Esophagus (tissue), 2 donors: ENCODE data around the gene TRAF7. TPM values are rescaled to one million over a fixed set of nuclear protein-coding genes. Genes with fewer than 3 reads are reported as not detected.

Experiments used
- H3K27ac ChIP-seq, 2 donors: one replicate each; pipeline ENCODE4 v1.5.1; 2013; ENCODE audit warnings: low read depth in 2 of 2, mild to moderate bottlenecking in 2 of 2, inconsistent platforms in 1 of 2, low read length in 1 of 2, moderate library complexity in 1 of 2
- H3K27me3 ChIP-seq, 2 donors: one replicate each; pipeline ENCODE4 v1.6.1; 2013; ENCODE audit warnings: low read length in 2 of 2, control low read depth in 1 of 2, mild to moderate bottlenecking in 1 of 2; ENCODE audit not compliant: insufficient read depth in 2 of 2, control insufficient read depth in 1 of 2
- H3K36me3 ChIP-seq, 2 donors: one replicate each; pipeline ENCODE4 v1.6.1; 2013; ENCODE audit warnings: low read length in 1 of 2; ENCODE audit not compliant: control insufficient read depth in 2 of 2, insufficient read depth in 2 of 2
- H3K4me1 ChIP-seq, 2 donors: one replicate each; pipeline ENCODE4 v1.6.1; 2013; ENCODE audit warnings: low read length in 1 of 2; ENCODE audit not compliant: control insufficient read depth in 2 of 2, insufficient read depth in 2 of 2
- H3K4me3 ChIP-seq, 2 donors: one replicate each; pipeline ENCODE4 v1.5.1; 2013; ENCODE audit warnings: low read length in 2 of 2, mild to moderate bottlenecking in 2 of 2, low read depth in 1 of 2, moderate library complexity in 1 of 2
- H3K9me3 ChIP-seq, 2 donors: one replicate each; pipeline ENCODE4 v1.6.1; 2013; ENCODE audit warnings: mild to moderate bottlenecking in 2 of 2, low read depth in 1 of 2, low read length in 1 of 2, moderate library complexity in 1 of 2; ENCODE audit not compliant: control insufficient read depth in 2 of 2, insufficient read depth in 1 of 2
- WGBS, 2 donors: extraction: QIAGEN DNeasy Blood & Tissue Kit; methylation state at CpG; one replicate each; pipeline ENCODE4 v1.1.7; 2013; 5-methylcytosine and 5-hydroxymethylcytosine counted together
- polyA plus RNA-seq, 2 donors: library from polyadenylated mRNA; stranded (reverse); fragments of 200-250 nt; gene quantifications; one replicate each; pipeline ENCODE4 v1.2.3, GENCODE V29; 2013
- donor health status: healthy with polysubstance abuse.
- donor health status: Bipolar disorder and iron deficiency.

TRAF7 gene
- polyA plus RNA-seq, 2 donors, result 40.1 to 41.5 TPM

DNA sequence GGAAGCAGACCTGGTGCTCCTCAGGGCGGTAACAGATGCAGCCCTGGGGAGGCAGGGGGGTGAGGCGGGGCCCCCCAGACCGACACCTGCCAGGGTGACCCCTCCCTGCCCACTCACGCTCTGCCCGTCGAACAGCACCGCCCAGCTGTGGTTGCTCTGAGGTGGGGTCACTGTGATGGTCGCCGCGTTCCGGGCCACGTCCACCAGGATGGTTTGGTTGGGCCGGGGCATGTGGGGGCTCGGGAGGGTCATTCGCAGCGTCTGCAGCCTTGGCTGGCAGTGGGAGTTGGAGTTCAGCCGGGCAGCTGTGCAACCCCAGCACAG, 54.4 kb downstream of the TRAF7 start:
- Histone ChIP-seq H3K27ac (no peak overlapping the region), H3K4me3 (no peak overlapping the region), H3K27me3 (no peaks in the 10 kb centered on the region), H3K4me1 (peaks cover 7 to 27% of the 10 kb centered on the region in 2 donors), H3K9me3 (no peaks in the 10 kb centered on the region), H3K36me3 (peaks cover 0 to 27% of the 10 kb centered on the region in 2 donors)
- WGBS, 2 donors, result 89 to 91% methylated on average over 14 to 17 of the region's 17 CpGs

DNA sequence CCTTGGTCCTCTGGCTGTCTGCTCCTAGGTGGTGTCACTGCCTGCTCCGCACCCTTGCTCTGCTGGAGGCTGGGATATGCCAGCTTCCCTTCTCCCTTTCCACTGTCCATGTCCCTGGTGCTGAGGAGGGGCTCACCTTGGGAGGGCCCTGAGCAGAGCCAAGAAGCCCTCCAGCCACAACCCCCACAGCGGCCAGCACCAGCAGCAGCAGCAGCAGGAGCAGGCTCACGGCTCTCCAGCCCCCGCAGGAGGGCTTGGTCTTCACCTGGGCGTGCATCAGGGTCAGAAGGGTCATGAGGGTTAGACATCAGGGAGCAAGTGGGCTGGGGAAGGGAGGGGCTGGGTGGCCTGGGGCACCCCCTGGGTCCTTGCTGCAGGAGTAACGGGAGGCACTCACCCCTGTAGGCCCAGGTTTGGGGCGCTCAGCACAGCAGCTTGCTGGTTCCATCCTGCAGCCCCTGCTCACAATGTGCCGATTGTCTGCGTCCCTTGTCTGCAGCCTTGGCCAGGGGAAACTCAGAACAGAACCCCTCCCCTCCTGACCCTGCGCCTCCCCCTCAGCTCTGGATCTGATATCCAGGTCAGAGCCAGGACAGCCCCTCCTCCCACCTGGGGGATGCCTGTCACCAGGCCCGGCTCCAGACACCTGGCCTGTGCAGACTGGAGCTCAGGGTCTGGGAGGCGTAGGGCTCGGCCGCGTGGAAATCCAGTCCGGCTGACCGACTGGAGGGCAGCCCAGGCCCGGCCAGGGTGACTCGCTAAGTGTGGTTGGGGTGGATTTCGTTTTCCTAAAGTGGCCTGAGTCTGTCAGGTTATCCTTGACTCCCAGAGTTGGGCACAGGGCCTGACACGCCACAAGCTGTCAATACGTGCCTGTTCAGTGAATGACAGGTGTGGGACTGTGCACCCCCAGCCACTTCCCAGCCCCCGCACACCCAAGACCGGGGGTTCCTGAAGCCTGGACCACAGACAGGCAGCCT, 55.1 kb downstream of the TRAF7 start, which contains the start of gene BRICD5:
Gene BRICD5 (minus strand): TSS at position 478 of the 980 bp plus-strand sequence. CDS start 30 bp downstream, at position 448.
- H3K27ac ChIP-seq, result no peak within 1 kb of the TSS

DNA sequence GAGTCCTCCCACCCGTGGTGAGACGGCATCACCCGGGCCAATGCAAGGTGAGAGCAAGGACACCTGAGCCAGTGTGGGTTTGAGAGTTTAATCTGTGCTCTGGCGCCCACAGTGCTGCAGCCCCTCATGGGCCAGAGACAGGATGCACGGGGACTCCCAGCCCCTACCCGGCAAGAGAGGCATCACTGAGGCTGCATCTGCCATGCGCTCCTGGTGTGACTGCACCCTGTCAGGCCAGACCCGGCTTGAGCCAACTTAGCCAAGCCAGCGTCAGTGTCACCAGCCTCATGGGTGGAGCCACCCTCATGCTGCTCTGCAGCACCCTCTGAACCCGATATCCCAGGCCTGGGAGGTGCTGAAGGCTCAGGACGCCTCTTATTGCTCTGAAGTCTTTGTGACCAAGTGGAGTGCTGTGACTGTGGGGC, 56.4 kb downstream of the TRAF7 start:
- Histone ChIP-seq H3K27me3 (no peaks in the 10 kb centered on the region), H3K36me3 (peaks cover 0 to 24% of the 10 kb centered on the region in 2 donors), H3K4me1 (peaks cover 0 to 18% of the 10 kb centered on the region in 2 donors), H3K9me3 (no peaks in the 10 kb centered on the region), H3K27ac (peak overlapping the region in 1 of 2 donors; percentile 47), H3K4me3 (no peak overlapping the region)
- WGBS, 2 donors, result 67% methylated on average over 11 of the region's 11 CpGs

More for the DNA sequence above, 55.1 kb downstream of the TRAF7 start, which contains the start of gene BRICD5:
- Histone ChIP-seq H3K9me3 (no peaks in the 10 kb centered on the region), H3K27me3 (no peaks in the 10 kb centered on the region), H3K4me3 (no peak within 1 kb of the TSS), H3K36me3 (peaks cover 0 to 27% of the 10 kb centered on the region in 2 donors), H3K4me1 (peaks cover 7 to 27% of the 10 kb centered on the region in 2 donors)
- 76 to 78% methylated on average over 22 to 24 of the region's 24 CpGs for WGBS, 2 donors

DNA sequence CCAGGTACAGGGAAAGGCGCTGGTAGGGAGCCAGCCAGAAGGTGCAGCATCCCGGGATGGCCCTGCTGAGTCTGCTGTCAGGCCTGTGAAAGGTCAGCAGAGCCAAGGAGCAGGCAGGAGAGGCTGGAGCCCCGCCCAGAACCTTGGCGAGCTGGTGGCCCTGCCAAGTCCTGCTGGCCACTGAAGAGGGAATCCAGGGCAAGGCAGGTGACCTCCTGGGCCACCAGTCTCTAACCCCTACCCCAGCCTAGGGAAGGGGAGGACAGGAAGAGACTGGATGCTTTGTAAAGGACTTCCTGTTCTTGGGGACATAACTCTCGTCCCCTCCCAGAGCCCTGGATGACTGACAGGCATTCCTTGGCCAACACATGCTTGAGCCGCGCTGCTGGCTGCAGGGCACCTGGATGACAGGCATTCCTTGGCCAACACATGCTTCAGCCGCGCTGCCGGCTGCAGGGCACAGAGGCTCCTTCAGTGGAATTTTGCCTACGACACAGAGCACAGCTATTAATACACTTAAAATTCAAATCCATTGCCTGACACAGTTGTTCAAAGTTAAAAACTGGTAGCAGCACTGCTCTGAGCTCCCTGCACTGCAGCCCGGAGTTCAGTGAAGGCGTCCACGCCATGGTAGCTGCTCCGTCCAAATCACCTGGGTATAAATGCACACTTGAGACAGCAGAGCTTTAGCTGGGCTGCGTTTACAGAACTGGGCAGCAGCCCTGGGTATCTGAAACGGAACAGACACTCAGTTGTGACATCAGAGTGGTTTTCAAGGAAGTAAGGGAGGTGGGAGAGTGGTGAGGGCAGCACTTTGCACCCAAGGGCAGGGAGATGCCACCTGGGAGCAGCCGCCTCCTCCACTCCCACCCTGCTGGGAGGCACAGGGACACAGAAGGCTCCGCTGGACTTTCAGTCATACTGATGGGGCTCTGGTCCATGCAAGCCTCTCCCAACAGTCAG, 57.1 kb downstream of the TRAF7 start:
- peak overlapping the region in 1 of 2 donors; percentile 63 for H3K4me3 ChIP-seq

DNA sequence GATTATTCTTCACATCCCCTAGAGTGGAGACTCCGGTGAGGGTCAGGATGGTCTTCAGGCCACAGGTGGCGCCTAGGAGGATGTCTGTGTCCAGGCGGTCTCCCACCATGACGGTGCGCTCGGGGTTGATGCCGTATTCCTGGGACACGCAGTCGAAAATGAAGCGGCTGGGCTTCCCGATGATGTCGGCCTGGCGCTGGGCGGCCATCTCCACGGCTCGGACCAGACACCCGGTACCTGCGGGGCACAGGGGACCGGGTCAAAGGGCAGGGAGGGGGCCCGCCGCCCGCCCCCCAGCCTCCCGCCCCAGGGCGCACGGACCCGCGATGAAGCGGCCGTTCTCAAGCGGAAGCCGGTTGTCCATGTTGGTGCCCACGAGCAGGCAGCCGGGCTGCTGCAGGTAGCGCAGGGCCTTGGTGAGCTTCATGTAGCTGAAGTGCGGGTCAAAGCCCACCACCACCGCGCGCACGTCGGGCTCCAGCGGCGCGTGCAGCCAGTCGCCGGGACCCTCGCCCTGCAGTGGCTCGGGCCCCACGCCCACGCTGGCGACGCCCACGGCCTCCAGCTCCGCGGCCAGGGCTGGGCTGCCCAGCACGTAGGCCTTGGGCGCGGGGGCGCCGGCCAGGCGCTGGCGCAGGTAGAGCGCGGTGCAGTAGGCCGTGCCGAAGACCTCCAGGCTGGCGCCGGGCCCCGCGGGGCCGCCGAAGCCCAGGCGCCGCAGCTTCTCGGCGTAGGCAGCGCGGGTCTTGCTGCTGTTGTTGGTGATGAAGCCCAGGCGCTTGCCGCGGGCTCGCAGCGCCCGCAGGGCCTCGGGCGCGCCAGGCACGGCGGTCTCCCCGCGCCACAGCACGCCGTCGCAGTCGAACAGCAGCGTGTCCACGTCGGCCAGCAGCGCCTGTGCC, 58.5 kb downstream of the TRAF7 start:
- no peaks in the 10 kb centered on the region for H3K27me3 ChIP-seq
- H3K4me1 ChIP-seq, result peaks cover 0 to 18% of the 10 kb centered on the region in 2 donors
- H3K27ac ChIP-seq, result peak overlapping the region; percentile 80 to 86
- 1% methylated on average over 60 to 98 of the region's 98 CpGs for WGBS, 2 donors
- peaks cover 0 to 13% of the 10 kb centered on the region in 2 donors for H3K36me3 ChIP-seq
- peak overlapping the region; percentile 63 to 89 for H3K4me3 ChIP-seq
- no peaks in the 10 kb centered on the region for H3K9me3 ChIP-seq

More for the DNA sequence above, 57.1 kb downstream of the TRAF7 start:
- 46 to 50% methylated on average over 19 of the region's 19 CpGs for WGBS, 2 donors
- Histone ChIP-seq H3K36me3 (peaks cover 0 to 20% of the 10 kb centered on the region in 2 donors), H3K27me3 (no peaks in the 10 kb centered on the region), H3K4me1 (peaks cover 0 to 18% of the 10 kb centered on the region in 2 donors), H3K27ac (peak overlapping the region in 1 of 2 donors; percentile 47), H3K9me3 (no peaks in the 10 kb centered on the region)

DNA sequence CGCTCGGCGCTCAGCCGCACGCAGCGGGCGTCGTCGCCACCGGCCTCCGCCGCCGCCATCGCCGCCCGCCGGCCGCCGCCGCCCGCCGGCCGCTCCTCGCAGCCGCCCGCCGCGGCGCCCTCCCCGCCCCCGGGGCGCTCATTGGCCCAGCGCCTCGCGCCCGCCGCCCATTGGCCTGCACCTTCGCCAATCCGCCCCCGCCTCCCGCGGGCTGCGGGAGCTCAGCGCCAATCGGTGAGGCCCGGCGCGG, 59.1 kb downstream of the TRAF7 start, which contains the start of gene PGP:
Gene PGP (minus strand): TSS at position 122 of the 250 bp plus-strand sequence. CDS start 63 bp downstream, at position 59.
- Histone ChIP-seq H3K9me3 (no peaks in the 10 kb centered on the region), H3K27ac (peak within 1 kb of the TSS; percentile 95), H3K4me1 (peaks cover 0 to 18% of the 10 kb centered on the region in 2 donors), H3K36me3 (peaks cover 0 to 8% of the 10 kb centered on the region in 2 donors), H3K27me3 (no peaks in the 10 kb centered on the region), H3K4me3 (peak within 1 kb of the TSS; percentile 63 to 89)
- WGBS, 2 donors, result 0% methylated on average over 2 to 48 of the region's 48 CpGs

DNA sequence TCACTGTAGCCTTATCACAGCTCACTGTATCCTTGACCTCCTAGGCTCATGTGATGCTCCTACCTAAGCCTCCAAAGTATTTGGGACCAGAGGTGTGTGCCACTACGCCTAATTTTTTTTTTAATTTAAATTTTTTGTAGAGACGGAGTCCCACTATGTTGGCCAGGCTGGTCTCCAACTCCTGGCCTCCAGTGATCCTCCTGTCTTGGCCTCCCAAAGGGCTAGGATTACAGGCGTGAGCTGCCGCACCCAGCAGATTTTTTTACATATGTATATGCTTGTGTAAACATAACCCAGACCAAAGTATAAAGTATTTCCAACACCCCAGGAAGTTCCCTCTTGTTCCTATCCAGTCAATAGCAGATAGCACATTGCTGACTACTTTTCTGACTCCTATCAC, 60.7 kb downstream of the TRAF7 start:
- no peak overlapping the region for H3K27ac ChIP-seq

DNA sequence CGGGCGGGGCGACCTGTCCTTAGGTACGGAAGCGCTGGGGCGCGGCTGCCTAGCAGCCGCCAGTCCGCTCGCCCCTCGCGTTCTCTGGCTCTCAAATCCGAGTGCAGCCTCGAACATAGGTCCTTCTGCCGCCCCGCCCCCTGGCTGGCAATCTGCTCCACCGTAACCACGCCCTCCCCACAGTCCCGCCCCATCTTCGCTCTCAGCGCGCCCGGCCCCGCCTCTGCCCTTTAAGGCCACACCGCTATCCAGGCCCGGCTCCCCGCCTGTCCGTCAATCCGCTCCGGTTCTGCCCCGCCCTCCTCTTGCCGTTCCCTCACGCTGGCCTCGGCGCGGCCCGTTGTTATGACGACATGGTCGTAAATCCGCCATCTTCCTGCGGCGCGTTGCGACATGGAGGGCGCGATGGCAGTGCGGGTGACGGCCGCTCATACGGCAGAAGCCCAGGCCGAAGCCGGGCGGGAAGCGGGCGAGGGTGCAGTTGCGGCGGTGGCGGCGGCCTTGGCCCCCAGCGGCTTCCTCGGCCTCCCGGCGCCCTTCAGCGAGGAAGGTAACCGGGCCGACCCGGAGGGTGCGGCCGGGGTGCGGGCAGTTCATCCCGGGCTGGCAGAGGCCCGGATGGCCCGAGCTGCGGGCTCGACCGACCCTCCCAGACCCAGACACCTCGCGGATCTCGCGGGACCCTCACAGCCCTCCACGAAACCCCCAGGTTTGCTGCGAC, 67.8 kb downstream of the TRAF7 start, which contains the start of gene E4F1:
Gene E4F1 (plus strand): TSS at position 371 of the 721 bp plus-strand sequence. CDS start 23 bp downstream, at position 394.
- H3K4me1 ChIP-seq, result peaks cover 0 to 10% of the 10 kb centered on the region in 2 donors
- no peaks in the 10 kb centered on the region for H3K27me3 ChIP-seq
- H3K27ac ChIP-seq, result peak within 1 kb of the TSS; percentile 92
- H3K9me3 ChIP-seq, result no peaks in the 10 kb centered on the region
- WGBS, 2 donors, result 0% methylated on average over 62 to 82 of the region's 82 CpGs
- peak within 1 kb of the TSS; percentile 91 to 94 for H3K4me3 ChIP-seq
- H3K36me3 ChIP-seq, result peaks cover under 1 to 8% of the 10 kb centered on the region in 2 donors

More for the DNA sequence above, 60.7 kb downstream of the TRAF7 start:
- Histone ChIP-seq H3K9me3 (no peaks in the 10 kb centered on the region), H3K36me3 (peaks cover 0 to 3% of the 10 kb centered on the region in 2 donors), H3K4me3 (no peak overlapping the region), H3K4me1 (peaks cover 0 to 18% of the 10 kb centered on the region in 2 donors), H3K27me3 (no peaks in the 10 kb centered on the region)
- 89 to 97% methylated on average over 4 of the region's 4 CpGs for WGBS, 2 donors
